ENCODE measurements around the gene KIF13A.
"Not testable (repeated sequence)": the region's sequence is repeated elsewhere in the genome, so short reads cannot be mapped to it uniquely, and the experiment has no call there.

The KIF13A gene

DNA sequence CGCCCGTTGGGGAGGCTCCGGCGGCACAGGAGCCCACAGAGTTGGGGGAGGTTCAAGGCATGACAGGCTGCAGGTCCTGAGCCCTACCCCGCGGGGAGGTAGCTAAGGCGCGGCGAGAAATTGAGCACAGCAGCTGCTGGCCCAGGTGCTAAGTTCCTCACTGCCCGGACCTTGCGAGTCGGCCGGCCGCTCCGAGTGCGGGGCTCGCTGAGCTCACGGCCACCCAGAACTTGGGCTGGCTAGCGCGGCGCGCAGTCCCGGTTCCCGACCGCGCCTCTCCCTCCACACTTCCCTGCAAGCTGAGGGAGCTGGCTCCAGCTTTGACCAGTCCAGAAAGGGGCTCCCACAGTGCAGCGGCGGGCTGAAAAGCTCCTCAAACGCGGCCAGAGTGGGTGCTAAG, 23.9 kb upstream of the KIF13A start:
- Mint-ChIP-seq H3K9me3 (no peaks in the 10 kb centered on the region), H3K36me3 (ENCODE audit: low read depth) (no peaks in the 10 kb centered on the region), H3K4me3 (no peak overlapping the region), H3K4me1 (no peaks in the 10 kb centered on the region), H3K27ac (no peak overlapping the region), H3K27me3 (ENCODE audit: low read depth, poor library complexity) (peaks cover 8% of the 10 kb centered on the region)
- no peak for DNase-seq
- TF ChIP-seq CTCF (IDR thresholded peaks at IDR 0.05), result no peak

DNA sequence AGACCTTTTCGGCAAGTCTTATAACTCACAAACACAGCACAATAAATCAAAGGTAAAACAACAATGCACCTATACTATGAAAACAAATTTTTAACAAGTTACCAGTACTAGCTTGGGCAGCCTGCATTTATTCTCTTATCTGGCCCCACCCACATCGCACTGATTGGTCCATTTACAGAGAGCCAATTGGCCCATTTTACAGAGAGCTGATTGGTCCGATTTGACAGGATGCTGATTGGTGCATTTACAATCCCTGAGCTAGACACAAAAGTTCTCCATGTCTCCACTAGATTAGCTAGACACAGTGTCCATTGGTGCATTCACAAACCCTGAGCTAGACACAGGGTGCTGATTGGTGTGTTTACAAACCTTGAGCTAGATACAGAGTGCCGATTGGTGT, 23.1 kb upstream of the KIF13A start:
- DNase-seq; H3K4me1 Mint-ChIP-seq; H3K27me3 Mint-ChIP-seq (ENCODE audit: low read depth, poor library complexity); H3K4me3 Mint-ChIP-seq; H3K27ac Mint-ChIP-seq; H3K9me3 Mint-ChIP-seq; H3K36me3 Mint-ChIP-seq (ENCODE audit: low read depth): not testable (repeated sequence)

DNA sequence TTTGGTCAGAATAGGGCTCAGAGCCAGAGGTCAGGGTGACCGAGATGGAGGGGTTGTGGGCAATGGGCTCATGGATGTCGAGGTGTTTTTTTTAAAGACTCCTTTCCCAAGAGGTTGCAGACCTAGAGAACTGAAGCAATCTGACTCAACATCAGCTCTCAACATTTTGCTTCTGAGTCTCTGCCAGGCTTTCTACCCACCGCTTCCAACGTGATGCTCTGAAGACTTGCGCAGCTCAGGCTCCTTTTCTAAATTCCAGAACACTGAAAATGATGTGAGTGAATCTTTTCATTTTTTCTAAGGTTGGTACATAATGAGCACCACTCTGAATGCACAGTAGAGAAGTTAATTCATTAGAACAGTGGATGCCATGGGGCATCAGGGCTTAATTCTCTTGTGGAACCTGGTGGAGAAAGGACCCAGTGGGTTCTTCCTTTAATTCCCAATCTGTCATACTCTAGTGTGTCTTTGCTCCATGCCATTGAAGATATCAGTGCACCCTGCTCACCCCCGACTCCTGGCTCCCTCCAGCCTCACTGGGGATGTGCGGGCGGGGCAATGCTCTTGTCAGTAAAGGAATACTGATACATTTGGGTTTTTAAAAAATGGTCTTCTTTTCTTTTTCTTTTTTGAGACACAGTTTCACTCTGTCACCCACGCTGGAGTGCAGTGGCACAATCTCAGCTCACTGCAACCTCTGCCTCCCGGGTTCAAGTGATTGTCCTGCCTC, 17.0 kb upstream of the KIF13A start:
- Mint-ChIP-seq H3K4me1 (peaks cover 7% of the 10 kb centered on the region), H3K36me3 (ENCODE audit: low read depth) (no peaks in the 10 kb centered on the region), H3K9me3 (no peaks in the 10 kb centered on the region), H3K27ac (no peak overlapping the region), H3K27me3 (ENCODE audit: low read depth, poor library complexity) (peaks cover 16% of the 10 kb centered on the region), H3K4me3 (no peak overlapping the region)
- DNase-seq, result no peak
- TF ChIP-seq CTCF (IDR thresholded peaks at IDR 0.05), result no peak

GRCh38 chr6:17999425-17999824, 12.0 kb upstream of the KIF13A start:
- H3K36me3 Mint-ChIP-seq (ENCODE audit: low read depth), result no peaks in the 10 kb centered on the region
- no peak overlapping the region for H3K4me3 Mint-ChIP-seq
- H3K27me3 Mint-ChIP-seq (ENCODE audit: low read depth, poor library complexity), result peaks cover 11% of the 10 kb centered on the region
- no peaks in the 10 kb centered on the region for H3K9me3 Mint-ChIP-seq
- H3K27ac Mint-ChIP-seq, result no peak overlapping the region
- TF ChIP-seq CTCF (IDR thresholded peaks at IDR 0.05), result no peak
- peaks cover 4% of the 10 kb centered on the region for H3K4me1 Mint-ChIP-seq
- DNase-seq, result no peak

- TF ChIP-seq CTCF (IDR thresholded peaks at IDR 0.05), result no peak
- no peaks in the 10 kb centered on the region for H3K9me3 Mint-ChIP-seq
- no peak for DNase-seq
- peaks cover 11% of the 10 kb centered on the region for H3K27me3 Mint-ChIP-seq (ENCODE audit: low read depth, poor library complexity)
- H3K4me1 Mint-ChIP-seq, result peaks cover 4% of the 10 kb centered on the region
- H3K27ac Mint-ChIP-seq, result no peak overlapping the region
- no peak overlapping the region for H3K4me3 Mint-ChIP-seq
- no peaks in the 10 kb centered on the region for H3K36me3 Mint-ChIP-seq (ENCODE audit: low read depth)
These were observed 11.0 kb upstream of the KIF13A start for GRCh38 chr6:17998442-17998841.

GRCh38 chr6:17998003-17998402, 10.6 kb upstream of the KIF13A start:
- no peaks in the 10 kb centered on the region for H3K9me3 Mint-ChIP-seq
- peaks cover 4% of the 10 kb centered on the region for H3K4me1 Mint-ChIP-seq
- H3K36me3 Mint-ChIP-seq (ENCODE audit: low read depth), result no peaks in the 10 kb centered on the region
- H3K4me3 Mint-ChIP-seq, result no peak overlapping the region
- no peak for TF ChIP-seq CTCF (IDR thresholded peaks at IDR 0.05)
- DNase-seq, result no peak
- no peak overlapping the region for H3K27ac Mint-ChIP-seq
- peaks cover 11% of the 10 kb centered on the region for H3K27me3 Mint-ChIP-seq (ENCODE audit: low read depth, poor library complexity)
